Measurements from ENCODE around the gene MACF1. TPM values are rescaled to one million over a fixed set of nuclear protein-coding genes. Genes with fewer than 3 reads are reported as not detected.

MACF1 gene
- total RNA-seq, 1 experiment from 2014 or later, result 265 TPM

DNA sequence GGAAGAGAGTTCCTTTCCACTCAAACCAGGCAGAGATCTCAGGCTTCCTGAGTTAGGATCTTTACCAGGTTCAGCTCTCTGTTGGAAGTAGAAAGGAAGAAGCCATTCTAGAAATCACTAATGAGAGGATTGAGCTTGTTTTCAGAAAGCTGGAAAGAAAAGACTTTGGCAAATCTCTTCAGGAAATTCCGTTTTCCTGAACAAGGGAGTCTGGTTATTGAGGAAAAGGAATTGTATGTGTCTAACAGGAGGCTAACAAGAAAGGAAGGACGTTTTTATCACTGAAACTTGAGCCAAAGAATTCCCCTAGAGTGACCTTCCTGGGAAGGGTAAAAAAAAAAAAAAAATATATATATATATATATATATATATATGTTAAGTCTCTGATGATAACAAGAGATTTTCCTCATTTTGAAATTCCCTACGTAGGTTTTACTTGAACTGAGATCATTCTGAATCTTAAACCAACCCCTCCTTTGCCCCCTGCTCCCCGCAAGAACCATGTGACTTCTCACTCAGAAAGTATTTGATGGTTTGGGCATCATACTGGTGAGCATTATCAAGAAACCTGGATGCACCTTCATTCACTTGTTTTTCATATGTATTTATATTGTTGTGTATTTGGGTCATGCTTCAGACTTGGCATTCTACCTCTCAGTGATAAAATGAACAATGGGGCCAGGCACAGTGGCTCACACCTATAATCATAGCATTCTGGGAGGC is 188.5 kb downstream of the MACF1 start:
- peak overlapping the region; percentile 1 for H3K4me3 ChIP-seq (ENCODE audit: low read depth, low read length, poor library complexity, severe bottlenecking)
- BruUV-seq (replicated peaks), result no TSS peak

DNA sequence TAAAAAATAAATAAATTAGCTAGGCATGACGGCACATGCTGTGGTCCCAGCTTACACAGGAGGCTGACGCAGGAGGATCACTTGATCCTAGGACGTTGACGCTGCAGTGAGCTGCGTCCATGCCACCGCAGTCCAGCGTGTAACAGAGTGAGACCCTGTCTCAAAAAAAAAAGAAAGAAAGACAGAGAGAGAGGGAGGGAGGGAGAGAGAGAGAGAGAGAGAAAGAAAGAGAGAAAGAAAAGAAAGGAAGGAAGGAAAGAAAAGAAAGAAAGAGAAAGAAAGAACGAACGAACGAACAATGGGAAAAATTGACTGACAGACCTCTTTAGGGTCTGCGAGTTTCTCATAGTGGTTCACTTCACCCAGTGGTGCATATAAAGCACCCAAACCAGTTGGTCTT is 189.2 kb downstream of the MACF1 start:
- intact Hi-C loops (cut with micrococcal nuclease; ENCODE audit: unreplicated experiment), result no loop called here
- no peak for DNase-seq (ENCODE audit: low spot score)
- H3K27ac ChIP-seq (ENCODE audit: low read depth, low read length, poor library complexity, severe bottlenecking), result no peak overlapping the region
- POLR2A ChIA-PET (ENCODE audit: low non-redundant PET), result no interaction called here
- CTCF ChIA-PET, result no interaction called here
- H3K4me1 ChIP-seq (ENCODE audit: insufficient read depth, low read length, poor library complexity, severe bottlenecking), result peaks cover 74% of the 10 kb centered on the region
- H3K27me3 ChIP-seq (replicated peaks; ENCODE audit: insufficient read depth, low read depth, low read length, poor library complexity), result no peaks in the 10 kb centered on the region
- no TSS peak for BruUV-seq (replicated peaks)
- H3K4me3 ChIP-seq (ENCODE audit: low read depth, low read length, poor library complexity, severe bottlenecking), result no peak overlapping the region
- TF ChIP-seq EZH2 (IDR thresholded peaks at IDR 0.05; ENCODE audit: borderline replicate concordance, low read depth, low read length, poor library complexity, severe bottlenecking), result no peak
- TF ChIP-seq, protein P1, sequence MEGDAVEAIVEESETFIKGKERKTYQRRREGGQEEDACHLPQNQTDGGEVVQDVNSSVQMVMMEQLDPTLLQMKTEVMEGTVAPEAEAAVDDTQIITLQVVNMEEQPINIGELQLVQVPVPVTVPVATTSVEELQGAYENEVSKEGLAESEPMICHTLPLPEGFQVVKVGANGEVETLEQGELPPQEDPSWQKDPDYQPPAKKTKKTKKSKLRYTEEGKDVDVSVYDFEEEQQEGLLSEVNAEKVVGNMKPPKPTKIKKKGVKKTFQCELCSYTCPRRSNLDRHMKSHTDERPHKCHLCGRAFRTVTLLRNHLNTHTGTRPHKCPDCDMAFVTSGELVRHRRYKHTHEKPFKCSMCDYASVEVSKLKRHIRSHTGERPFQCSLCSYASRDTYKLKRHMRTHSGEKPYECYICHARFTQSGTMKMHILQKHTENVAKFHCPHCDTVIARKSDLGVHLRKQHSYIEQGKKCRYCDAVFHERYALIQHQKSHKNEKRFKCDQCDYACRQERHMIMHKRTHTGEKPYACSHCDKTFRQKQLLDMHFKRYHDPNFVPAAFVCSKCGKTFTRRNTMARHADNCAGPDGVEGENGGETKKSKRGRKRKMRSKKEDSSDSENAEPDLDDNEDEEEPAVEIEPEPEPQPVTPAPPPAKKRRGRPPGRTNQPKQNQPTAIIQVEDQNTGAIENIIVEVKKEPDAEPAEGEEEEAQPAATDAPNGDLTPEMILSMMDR (conservative IDR thresholded peaks at IDR 0.05; ENCODE audit: low read depth, low read length), result no peak
- H3K36me3 ChIP-seq (ENCODE audit: insufficient read depth, low read length, poor library complexity, severe bottlenecking), result no peaks in the 10 kb centered on the region
- no peaks in the 10 kb centered on the region for H3K9me3 ChIP-seq (ENCODE audit: low read depth, low read length, poor library complexity, severe bottlenecking)

More for the DNA sequence above, 188.5 kb downstream of the MACF1 start:
- Histone ChIP-seq H3K27ac (ENCODE audit: low read depth, low read length, poor library complexity, severe bottlenecking) (peak overlapping the region; percentile 85), H3K36me3 (ENCODE audit: insufficient read depth, low read length, poor library complexity, severe bottlenecking) (no peaks in the 10 kb centered on the region), H3K4me1 (ENCODE audit: insufficient read depth, low read length, poor library complexity, severe bottlenecking) (peaks cover 70% of the 10 kb centered on the region), H3K9me3 (ENCODE audit: low read depth, low read length, poor library complexity, severe bottlenecking) (no peaks in the 10 kb centered on the region), H3K27me3 (replicated peaks; ENCODE audit: insufficient read depth, low read depth, low read length, poor library complexity) (no peaks in the 10 kb centered on the region)
- intact Hi-C loops (cut with micrococcal nuclease; ENCODE audit: unreplicated experiment), result no loop called here
- TF ChIP-seq EZH2 (IDR thresholded peaks at IDR 0.05; ENCODE audit: borderline replicate concordance, low read depth, low read length, poor library complexity, severe bottlenecking), result no peak
- TF ChIP-seq, protein P1 (conservative IDR thresholded peaks at IDR 0.05; ENCODE audit: low read depth, low read length), result no peak
- ChIA-PET POLR2A (ENCODE audit: low non-redundant PET) (interaction anchor here (0.7 to 1.4 kb wide), 2 partner anchors 17 to 346 kb away, joined by 6 to 15 read pairs; no protein-coding TSS in a partner anchor), CTCF (interaction anchor here (1.4 kb wide), 1 partner anchor 18 kb away, joined by 8 read pairs; no protein-coding TSS in a partner anchor)
- DNase-seq (ENCODE audit: low spot score), result no peak

DNA sequence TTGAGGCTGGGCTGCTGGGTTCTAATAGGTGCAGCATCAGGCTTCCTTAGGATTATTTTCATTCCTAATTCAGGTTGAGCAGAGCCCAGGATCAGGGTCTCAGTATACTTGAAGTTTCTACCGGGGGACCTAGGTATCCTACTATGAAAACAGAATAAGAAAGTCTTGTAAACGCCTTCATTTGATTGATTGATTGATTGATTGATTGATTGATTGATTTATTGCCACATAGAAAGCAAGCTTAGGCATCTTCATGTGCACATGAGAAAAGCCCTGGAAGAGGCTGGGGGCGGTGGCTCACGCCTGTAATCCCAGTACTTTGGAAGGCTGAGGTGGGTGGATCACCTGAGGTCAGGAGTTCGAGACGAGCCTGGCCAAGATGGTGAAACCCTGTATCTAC is 189.6 kb downstream of the MACF1 start:
- H3K36me3 ChIP-seq (ENCODE audit: insufficient read depth, low read length, poor library complexity, severe bottlenecking), result no peaks in the 10 kb centered on the region
- intact Hi-C loops (cut with micrococcal nuclease; ENCODE audit: unreplicated experiment), result no loop called here
- no peaks in the 10 kb centered on the region for H3K27me3 ChIP-seq (replicated peaks; ENCODE audit: insufficient read depth, low read depth, low read length, poor library complexity)
- no TSS peak for BruUV-seq (replicated peaks)
- H3K9me3 ChIP-seq (ENCODE audit: low read depth, low read length, poor library complexity, severe bottlenecking), result no peaks in the 10 kb centered on the region
- DNase-seq (ENCODE audit: low spot score), result no peak
- CTCF ChIA-PET, result no interaction called here
- peak overlapping the region; percentile 84 for H3K27ac ChIP-seq (ENCODE audit: low read depth, low read length, poor library complexity, severe bottlenecking)
- POLR2A ChIA-PET (ENCODE audit: low non-redundant PET), result no interaction called here
- TF ChIP-seq, protein P1 (conservative IDR thresholded peaks at IDR 0.05; ENCODE audit: low read depth, low read length), result no peak
- TF ChIP-seq EZH2 (IDR thresholded peaks at IDR 0.05; ENCODE audit: borderline replicate concordance, low read depth, low read length, poor library complexity, severe bottlenecking), result no peak
- H3K4me3 ChIP-seq (ENCODE audit: low read depth, low read length, poor library complexity, severe bottlenecking), result no peak overlapping the region
- H3K4me1 ChIP-seq (ENCODE audit: insufficient read depth, low read length, poor library complexity, severe bottlenecking), result peaks cover 75% of the 10 kb centered on the region

All from A673 (cell line).